Nephron progenitor cell (in vitro differentiated cells): ENCODE results near the gene KRTAP9-1.

Source experiments
- DNase-seq: peaks from one replicate; pipeline ENCODE4 v3.0.0; 2021
- H3K27ac Mint-ChIP-seq: 2 replicates; pipeline ENCODE4 v1.8.0; 2021; ENCODE audit warnings: mild to moderate bottlenecking, moderate library complexity, mixed read lengths
- H3K27me3 Mint-ChIP-seq: 2 replicates; pipeline ENCODE4 v1.8.0; 2021; ENCODE audit warnings: mild to moderate bottlenecking, low read depth, mixed read lengths; ENCODE audit not compliant: poor library complexity
- H3K36me3 Mint-ChIP-seq: 2 replicates; pipeline ENCODE4 v1.8.0; 2021; ENCODE audit warnings: low read depth, mixed read lengths
- H3K4me1 Mint-ChIP-seq: 2 replicates; pipeline ENCODE4 v1.8.0; 2021; ENCODE audit warnings: mixed read lengths
- H3K4me3 Mint-ChIP-seq: 2 replicates; pipeline ENCODE4 v1.8.0; 2021; ENCODE audit warnings: mild to moderate bottlenecking, moderate library complexity, mixed read lengths
- H3K9me3 Mint-ChIP-seq: 2 replicates; pipeline ENCODE4 v1.8.0; 2021; ENCODE audit warnings: mild to moderate bottlenecking, moderate library complexity, mixed read lengths
- TF ChIP-seq, protein P1 (sequence below): fragments of 200-600 bp; sonication (generic); IDR thresholded peaks from 2 replicates; pipeline ENCODE4 v1.5.0; 2021; ENCODE audit warnings: antibody characterized with exemption

The KRTAP9-1 gene

DNA sequence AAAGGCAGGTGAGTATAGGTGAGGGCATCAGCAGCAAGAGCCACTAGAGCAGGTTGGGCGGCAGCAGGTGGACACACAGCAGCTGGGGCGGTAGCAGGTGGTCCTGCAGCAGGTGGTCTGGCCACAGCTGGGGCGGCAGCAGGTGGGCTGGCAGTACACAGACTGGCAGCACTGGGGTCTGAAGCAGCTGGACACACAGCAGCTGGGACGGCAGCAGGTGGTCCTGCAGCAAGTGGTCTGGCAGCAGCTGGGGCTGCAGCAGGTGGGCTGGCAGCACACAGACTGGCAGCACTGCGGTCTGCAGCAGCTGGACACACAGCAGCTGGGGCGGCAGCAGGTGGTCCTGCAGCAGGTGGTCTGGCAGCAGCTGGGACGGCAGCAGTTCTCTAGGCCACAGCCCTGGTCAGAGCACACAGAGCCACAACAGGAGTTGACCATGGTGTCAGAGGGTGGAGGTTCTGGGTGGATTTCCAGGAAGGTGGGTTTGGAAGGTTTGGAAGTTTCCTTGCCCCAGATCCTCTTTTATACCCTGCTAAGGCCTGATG, 11.9 kb upstream of the KRTAP9-1 start, which contains the start of gene KRTAP4-2:
TSS of gene KRTAP4-2 (minus strand) at position 495 of the 545 bp plus-strand sequence. CDS start at position 438, 57 bp downstream.
- TF ChIP-seq, protein P1, sequence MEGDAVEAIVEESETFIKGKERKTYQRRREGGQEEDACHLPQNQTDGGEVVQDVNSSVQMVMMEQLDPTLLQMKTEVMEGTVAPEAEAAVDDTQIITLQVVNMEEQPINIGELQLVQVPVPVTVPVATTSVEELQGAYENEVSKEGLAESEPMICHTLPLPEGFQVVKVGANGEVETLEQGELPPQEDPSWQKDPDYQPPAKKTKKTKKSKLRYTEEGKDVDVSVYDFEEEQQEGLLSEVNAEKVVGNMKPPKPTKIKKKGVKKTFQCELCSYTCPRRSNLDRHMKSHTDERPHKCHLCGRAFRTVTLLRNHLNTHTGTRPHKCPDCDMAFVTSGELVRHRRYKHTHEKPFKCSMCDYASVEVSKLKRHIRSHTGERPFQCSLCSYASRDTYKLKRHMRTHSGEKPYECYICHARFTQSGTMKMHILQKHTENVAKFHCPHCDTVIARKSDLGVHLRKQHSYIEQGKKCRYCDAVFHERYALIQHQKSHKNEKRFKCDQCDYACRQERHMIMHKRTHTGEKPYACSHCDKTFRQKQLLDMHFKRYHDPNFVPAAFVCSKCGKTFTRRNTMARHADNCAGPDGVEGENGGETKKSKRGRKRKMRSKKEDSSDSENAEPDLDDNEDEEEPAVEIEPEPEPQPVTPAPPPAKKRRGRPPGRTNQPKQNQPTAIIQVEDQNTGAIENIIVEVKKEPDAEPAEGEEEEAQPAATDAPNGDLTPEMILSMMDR = no peak
- Mint-ChIP-seq H3K9me3 (no peaks in the 10 kb centered on the region), H3K4me3 (no peak within 1 kb of the TSS)

DNA sequence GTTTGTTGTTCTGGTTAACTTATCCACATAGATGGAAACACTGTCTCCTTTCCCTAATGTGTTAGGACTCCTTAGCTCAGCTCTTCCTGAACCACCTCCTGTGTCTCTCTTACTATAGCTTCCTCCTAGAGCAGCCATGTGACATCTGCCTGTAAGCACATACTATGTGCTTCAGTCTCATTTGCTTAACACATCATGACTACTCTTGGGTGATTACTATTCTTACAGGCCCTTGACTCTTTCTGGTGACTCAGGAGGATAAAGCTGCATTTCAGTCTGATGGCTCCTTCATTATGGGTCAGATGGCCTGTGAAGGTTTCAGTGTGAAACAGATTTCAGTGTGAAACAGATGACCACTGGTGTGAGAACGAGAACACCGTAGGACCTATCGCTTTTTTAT, 11.3 kb upstream of the KRTAP9-1 start:
- Mint-ChIP-seq H3K4me3 (no peak overlapping the region), H3K27me3 (peaks cover 4% of the 10 kb centered on the region), H3K9me3 (no peaks in the 10 kb centered on the region), H3K36me3 (no peaks in the 10 kb centered on the region), H3K4me1 (no peaks in the 10 kb centered on the region), H3K27ac (no peak overlapping the region)
- TF ChIP-seq, protein P1 = no peak
- DNase-seq = no peak

More for the DNA sequence above, 11.9 kb upstream of the KRTAP9-1 start, which contains the start of gene KRTAP4-2:
- Mint-ChIP-seq H3K4me1 (no peaks in the 10 kb centered on the region), H3K36me3 (no peaks in the 10 kb centered on the region), H3K27me3 (peaks cover 4% of the 10 kb centered on the region), H3K27ac (no peak within 1 kb of the TSS)
- no peak for DNase-seq

DNA sequence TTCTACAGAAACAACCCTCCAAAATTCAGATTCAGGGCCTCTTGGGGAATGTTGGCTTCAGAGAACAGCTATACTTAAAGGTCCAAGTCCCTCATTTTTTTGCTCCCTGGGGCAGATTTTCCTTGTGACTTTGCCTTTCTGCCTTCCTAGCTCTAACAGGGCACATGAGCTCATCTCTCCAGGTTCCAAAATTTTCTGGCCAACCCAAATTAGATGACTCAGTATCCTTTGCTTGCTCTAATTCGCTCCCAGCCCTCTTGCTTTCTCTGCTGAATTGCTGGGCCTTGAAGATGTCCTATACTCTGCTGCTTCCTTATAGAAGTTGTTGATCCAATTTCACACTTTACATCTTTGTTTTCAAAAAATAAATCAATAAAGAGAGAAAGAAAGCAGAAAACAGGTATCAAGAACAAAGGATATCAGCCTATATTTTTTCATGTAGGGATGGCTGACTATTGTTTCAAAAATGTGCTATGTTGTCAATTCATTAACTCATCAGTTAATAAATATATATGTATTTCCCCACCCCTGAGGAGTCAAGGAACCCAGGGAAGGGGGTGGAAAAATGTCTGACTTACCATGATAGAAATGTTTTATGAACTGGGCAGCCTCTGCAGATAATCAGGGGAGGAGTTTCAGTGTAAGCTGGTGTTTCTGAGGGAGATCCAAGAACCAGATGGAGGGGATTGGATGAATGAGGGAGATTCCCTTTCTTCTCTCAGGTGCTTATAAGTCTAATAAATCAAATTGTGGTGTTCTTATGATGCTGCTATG, 10.7 kb upstream of the KRTAP9-1 start:
- H3K27me3 Mint-ChIP-seq = peaks cover 4% of the 10 kb centered on the region
- no peaks in the 10 kb centered on the region for H3K4me1 Mint-ChIP-seq
- H3K9me3 Mint-ChIP-seq = no peaks in the 10 kb centered on the region
- H3K4me3 Mint-ChIP-seq = no peak overlapping the region
- DNase-seq = no peak
- no peak overlapping the region for H3K27ac Mint-ChIP-seq
- H3K36me3 Mint-ChIP-seq = no peaks in the 10 kb centered on the region
- TF ChIP-seq, protein P1 = no peak

DNA sequence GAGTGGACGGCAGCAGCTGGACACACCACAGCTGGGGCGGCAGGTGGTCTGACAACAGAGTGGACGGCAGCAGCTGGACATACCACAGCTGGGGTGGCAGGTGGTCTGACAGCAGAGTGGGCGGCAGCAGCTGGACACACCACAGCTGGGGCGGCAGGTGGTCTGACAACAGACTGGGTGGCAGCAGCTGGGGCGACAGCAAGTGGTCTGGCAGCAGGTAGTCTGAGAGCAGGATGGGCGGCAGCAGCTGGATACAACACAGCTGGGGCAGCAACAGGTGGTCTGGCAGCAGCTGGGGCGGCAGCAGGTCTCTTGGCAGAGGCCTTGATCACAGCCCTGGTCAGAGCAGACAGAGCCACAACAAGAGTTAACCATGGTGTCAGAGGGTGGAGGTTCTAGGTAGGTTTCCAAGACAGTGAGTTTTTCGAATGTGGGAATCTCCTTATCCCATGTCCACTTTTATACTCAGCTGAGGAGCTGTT, 5.2 kb upstream of the KRTAP9-1 start, which contains the start of gene KRTAP4-1:
TSS of gene KRTAP4-1 (minus strand) at position 432 of the 482 bp plus-strand sequence. CDS start at position 375, 57 bp downstream.
- no peak within 1 kb of the TSS for H3K4me3 Mint-ChIP-seq
- DNase-seq = no peak
- peaks cover 16% of the 10 kb centered on the region for H3K27me3 Mint-ChIP-seq
- no peak within 1 kb of the TSS for H3K27ac Mint-ChIP-seq
- TF ChIP-seq, protein P1 = no peak
- no peaks in the 10 kb centered on the region for H3K36me3 Mint-ChIP-seq
- H3K4me1 Mint-ChIP-seq = no peaks in the 10 kb centered on the region
- H3K9me3 Mint-ChIP-seq = no peaks in the 10 kb centered on the region

DNA sequence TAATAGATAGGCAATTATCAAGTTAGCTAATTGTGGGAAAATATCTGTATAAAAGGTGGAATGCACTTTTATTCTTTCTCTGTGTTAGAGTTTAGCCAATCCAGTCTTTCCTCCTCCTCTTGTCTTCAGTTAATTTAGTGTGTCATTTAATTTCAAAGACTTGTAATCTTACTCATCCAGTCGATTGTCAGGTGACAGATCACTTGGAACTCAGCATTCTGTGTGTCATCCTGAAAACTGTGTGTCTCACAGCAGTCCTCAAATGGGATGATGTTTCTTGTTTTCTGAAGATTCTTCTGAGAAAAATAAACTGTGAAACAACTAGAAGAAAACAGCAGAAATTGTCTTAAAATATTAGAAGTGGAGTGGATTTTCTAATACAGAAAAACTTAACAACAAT, 4.7 kb upstream of the KRTAP9-1 start:
- H3K9me3 Mint-ChIP-seq = no peaks in the 10 kb centered on the region
- H3K27me3 Mint-ChIP-seq = peaks cover 16% of the 10 kb centered on the region
- no peak for DNase-seq
- no peaks in the 10 kb centered on the region for H3K36me3 Mint-ChIP-seq
- H3K4me3 Mint-ChIP-seq = no peak overlapping the region
- H3K4me1 Mint-ChIP-seq = no peaks in the 10 kb centered on the region
- H3K27ac Mint-ChIP-seq = no peak overlapping the region
- TF ChIP-seq, protein P1 = no peak
